Measurements from ENCODE around the gene CLEC18A.
"Not testable (repeated sequence)": the region's sequence is repeated elsewhere in the genome, so short reads cannot be mapped to it uniquely, and the experiment has no call there.

The CLEC18A gene

DNA sequence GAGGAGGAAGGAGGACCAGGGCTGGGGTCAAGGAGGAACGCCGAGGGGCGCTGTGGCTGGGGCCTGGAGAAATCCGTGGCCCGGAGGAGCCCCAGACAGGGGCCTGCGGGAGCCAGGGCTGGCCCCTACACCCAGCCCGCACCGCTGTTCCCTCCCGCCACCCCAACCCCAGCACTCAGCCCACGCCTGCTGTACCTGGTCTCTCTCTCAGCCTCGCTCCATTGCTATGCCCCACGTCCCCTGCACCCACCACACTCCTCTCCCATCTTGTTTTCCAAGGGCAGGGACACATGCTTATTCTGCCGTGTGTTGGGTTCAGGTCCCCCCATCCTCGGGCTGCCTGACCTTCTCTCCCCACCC, 518 bp downstream of the CLEC18A start:
- in situ Hi-C loops (cut with MboI; ENCODE audit: low sequenced_read_pairs) = not testable (repeated sequence)

DNA sequence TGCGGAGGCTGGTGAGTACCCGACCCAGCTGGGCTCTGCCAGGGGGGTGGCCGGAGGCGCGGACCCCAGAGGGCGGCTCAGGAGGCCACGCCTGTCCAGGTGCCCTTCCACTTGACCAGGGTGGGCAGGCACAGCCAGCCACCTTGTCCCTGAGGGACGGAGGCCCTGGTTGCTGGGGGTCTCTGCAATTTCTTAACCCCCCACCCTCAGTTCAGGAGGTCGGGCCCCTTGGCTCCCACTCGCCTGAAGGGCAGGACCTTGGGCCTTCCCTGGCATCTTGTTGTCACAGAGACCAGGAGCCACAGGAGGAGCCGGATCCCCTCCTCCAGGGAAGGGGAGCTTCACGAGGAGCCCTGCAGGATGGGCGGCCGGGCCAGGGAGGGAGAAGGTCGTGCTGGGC, 982 bp downstream of the CLEC18A start:
- in situ Hi-C loops (cut with MboI; ENCODE audit: low sequenced_read_pairs) = not testable (repeated sequence)

DNA sequence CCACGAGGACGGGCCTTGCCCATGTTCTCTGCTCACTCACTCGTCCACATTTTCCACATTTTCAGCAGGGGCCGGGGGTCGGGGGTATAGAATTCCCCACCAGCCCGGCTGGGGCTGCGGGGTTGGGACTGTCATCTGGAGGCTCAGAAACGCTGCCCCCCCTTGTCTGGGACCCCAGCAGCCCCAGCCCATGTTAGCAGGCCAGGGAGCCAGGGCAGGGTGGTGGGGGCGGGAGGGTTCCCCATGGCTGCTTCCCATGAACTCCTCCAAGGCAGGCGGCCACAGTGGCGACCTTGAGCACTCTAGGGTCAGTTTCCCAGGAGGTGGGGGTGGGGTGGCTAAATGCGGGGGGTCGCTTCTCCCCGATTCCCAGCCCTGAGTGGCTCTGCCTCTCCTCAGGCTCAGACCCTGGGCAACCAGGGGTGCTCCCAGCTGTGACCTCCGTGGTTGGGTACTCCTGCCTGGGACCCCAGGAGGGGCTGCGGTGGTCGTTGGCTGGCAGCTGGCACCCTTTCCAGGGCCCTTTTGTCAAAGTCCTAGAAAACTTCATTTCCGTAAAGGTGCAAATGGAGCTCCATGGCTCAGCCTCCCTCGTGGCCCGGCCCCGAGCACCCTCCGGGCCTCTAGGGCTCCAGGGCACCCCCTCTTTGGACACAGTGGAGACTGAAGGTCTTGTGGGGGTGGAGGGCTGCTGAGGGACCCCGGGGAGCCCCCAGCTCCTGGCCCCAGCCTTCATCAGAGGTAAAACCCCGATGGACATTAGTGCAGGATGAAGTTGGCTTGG, 1.6 kb downstream of the CLEC18A start:
- in situ Hi-C loops (cut with MboI; ENCODE audit: low sequenced_read_pairs) = not testable (repeated sequence)

DNA sequence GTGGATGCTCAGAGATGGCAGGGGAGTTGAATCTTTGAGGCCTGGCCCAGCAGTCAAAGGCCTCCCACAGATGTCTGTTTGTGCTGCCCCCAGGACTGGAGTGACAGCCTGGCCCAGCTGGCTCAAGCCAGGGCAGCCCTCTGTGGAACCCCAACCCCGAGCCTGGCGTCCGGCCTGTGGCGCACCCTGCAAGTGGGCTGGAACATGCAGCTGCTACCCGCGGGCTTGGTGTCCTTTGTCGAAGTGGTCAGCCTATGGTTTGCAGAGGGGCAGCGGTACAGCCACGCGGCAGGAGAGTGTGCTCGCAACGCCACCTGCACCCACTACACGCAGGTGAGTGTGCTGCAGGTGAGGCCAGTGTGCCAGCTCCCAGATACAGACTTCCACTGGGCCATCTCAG, 3.1 kb downstream of the CLEC18A start:
- in situ Hi-C loops (cut with MboI; ENCODE audit: low sequenced_read_pairs) = not testable (repeated sequence)

DNA sequence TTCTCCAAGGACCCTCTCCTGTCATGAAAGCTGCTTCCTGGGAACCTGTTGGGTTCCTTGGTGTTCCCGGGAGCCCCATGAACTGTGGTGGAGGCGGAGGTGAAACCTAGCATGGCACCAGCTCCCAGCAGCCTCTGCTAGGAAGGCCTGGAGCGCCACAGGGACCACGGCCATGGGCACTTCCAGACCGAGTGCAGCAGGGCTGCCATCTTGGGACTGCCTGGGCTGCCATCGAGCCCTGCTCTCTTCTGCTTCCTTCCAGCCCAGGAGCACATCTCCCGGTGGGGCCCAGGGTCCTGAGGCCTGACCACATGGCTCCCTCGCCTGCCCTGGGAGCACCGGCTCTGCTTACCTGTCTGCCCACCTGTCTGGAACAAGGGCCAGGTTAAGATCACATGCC, 12.2 kb downstream of the CLEC18A start:
- in situ Hi-C loops (cut with MboI; ENCODE audit: low sequenced_read_pairs) = not testable (repeated sequence)

DNA sequence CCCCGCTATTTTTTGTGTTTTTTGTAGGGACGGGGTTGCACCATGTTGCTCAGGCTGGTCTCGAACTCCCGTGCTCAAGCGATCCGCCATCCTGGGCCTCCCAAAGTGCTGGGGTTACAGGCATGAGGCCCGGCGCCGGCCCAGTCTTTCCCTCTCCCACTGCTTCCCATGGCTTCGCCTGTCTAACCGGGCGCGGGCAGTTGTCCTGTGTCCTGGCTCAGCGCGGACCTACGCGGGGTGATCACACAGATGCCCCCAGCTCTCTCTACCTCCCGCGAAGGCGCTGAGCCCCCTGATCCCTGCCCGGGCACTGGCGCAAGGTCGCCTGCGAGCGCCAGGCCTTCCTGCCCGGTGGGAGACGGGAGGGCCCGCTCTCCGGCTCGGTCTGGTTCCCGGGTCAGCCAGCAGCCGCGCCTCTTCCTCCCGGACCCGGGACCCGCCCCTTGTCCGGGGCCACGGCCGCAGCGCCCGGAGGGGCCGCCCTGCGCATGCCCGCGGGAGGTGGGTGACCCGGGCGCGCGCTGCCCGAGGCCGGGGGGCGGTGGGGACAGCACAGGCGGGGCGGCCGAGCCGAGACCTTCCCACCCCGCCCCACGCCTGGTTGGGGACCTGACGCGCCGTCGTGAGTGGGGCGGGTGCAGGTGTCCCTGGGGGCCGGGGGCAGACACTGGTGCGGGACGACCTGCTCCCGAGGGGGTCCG, 14.0 kb downstream of the CLEC18A start:
- in situ Hi-C loops (cut with MboI; ENCODE audit: low sequenced_read_pairs) = not testable (repeated sequence)

DNA sequence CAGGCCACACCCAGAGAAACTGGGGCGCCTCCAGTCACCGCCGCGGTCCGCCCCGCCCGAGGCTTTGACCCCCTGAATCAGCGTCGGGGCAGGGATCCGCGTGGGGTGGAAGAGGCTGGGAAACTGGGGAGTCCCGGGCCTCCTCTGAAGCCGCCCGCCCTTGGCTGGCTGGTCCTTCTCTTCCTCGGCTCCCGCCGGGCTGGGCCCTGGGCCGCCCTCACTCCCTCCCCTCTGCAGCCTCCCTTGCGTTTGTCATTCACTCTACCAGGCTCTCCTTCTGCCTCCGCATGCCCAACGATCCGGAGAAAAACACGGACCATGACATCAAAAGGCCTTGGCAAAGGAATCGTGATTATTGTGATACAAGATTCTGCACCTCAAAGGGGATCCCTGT, 14.5 kb downstream of the CLEC18A start:
- in situ Hi-C loops (cut with MboI; ENCODE audit: low sequenced_read_pairs) = not testable (repeated sequence)

DNA sequence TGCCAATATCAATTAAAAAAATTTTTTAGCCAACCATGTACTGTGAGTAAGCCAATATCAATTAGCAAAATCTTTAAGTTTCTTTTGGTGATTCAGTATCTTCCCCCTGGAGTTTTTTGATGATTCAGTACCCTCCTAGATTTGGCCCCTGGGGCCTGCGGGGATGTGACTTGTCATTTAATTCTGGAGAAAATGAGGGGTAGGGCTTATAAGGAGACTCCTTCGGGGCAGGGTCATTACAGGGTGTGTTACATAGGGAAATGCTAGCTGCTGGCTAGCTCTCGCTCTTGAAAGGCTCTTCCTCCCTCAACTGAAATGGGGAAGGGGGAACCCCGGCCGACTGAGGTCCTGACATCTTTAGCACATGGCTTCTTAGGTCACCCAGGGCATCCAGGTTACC, 16.6 kb downstream of the CLEC18A start:
- in situ Hi-C loops (cut with MboI; ENCODE audit: low sequenced_read_pairs) = not testable (repeated sequence)

DNA sequence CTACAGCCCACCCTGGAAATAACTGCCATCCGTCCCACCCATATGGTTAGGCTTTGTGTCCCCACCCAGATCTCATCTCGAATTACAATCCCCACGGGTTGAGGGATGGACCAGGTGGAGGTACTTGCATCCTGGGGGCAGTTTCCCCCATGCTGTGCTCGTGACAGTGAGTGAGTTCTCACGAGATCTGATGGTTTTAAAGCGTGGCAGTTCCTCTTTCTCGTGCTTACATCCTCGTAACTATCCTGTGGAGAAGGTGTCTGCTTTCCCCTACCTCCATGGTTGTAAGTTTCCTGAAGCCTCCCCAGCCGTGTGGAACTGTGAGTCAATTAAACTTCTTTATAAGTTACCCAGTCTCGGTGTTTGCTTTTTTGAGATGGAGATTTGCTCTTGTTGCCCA, 17.0 kb downstream of the CLEC18A start:
- in situ Hi-C loops (cut with MboI; ENCODE audit: low sequenced_read_pairs) = not testable (repeated sequence)

DNA sequence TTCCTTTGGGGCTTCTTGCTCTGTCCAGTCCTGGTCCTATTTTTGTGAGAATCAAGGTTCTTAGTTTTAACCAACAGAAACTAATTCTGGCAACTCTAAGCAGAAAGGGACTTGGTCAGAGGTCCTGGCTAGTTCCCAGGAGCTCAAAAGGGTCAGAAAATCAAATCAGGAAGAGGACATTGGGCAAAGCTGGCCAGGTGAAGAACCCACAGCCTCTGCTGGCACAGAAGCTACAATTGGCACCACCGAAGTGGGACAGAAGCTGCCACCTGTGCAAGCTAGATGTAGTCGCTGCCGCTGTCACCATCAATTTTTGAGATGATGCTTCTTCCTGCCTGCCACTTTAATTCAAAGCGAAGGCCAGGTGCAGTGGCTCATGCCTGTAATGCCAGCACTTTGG, 18.5 kb downstream of the CLEC18A start:
- in situ Hi-C loops (cut with MboI; ENCODE audit: low sequenced_read_pairs) = not testable (repeated sequence)

DNA sequence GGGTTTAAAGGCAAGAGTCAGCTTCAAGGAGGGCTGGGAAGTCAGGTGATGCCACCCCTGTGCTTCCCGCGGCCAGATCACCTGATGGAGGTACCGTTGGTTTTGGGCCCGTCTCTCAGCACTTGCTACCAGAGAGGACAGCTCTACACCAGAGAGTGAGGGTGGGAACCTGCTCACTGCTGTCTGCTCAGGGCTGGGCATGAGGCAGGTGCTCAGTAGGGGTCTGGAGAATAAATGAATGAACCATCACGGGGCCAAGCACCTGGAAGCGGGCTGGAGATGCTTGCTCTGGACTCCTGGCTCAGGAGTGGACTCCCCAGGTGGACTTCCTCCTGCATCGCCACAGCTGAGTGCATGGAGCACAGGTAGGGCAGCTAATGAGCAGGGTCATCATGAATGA, 21.0 kb downstream of the CLEC18A start:
- in situ Hi-C loops (cut with MboI; ENCODE audit: low sequenced_read_pairs) = not testable (repeated sequence)

DNA sequence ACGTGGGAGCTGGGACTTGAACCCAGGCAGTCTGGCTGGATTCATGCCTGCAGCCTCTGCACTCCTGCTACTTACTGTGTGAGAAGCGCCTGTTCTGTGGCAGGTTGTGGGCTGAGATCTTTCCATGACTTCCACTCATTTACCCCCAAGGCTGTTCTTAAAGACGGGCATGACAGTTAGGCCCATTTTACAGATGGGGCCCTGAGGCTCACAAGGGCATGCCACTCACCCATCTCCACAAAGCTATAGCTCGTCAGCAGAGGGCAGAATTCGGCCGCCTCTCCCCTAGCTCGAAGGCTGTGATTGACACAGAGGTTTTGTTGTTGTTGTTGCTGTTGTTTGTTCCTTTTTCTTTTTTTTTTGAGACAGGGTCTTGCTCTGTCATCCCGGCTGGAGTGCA, 21.8 kb downstream of the CLEC18A start:
- in situ Hi-C loops (cut with MboI; ENCODE audit: low sequenced_read_pairs) = not testable (repeated sequence)

DNA sequence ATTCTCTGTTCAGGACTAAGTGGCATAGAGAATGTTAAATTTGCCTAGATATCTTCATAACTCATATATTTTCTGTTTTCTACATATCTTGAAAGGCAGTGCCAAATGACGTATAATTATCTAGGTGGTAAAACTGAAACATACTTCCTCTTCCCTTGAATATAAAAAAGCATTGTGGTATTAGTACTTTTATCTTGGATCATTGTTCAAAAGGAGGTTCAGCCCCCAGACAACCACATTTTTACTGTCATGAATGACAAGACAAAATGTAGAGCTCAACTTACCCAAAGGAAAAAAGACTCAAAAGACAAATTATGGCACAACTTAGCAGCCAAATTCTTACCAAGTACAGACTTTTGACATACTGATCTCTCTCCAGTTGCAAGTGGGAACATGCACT, 34.1 kb downstream of the CLEC18A start:
- in situ Hi-C loops (cut with MboI; ENCODE audit: low sequenced_read_pairs) = not testable (repeated sequence)

DNA sequence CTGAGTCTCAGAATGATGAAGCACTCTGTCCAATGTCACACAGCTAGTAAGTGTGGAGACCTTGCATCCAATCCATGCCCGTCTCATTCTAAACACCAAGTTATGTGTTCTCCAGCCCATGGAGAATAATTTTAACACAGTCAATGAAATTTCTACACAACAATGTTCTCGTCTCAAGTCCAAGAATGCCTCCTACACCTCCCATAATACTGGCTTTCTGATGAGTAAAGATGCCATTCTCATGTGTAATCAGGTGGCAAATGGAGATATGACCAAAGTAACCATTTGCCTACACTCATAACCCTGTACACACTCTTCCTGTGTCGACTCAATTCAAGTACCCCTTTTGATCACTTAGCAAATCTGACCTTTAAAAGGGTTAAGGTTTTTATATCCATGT, 46.8 kb downstream of the CLEC18A start:
- in situ Hi-C loops (cut with MboI; ENCODE audit: low sequenced_read_pairs) = not testable (repeated sequence)

DNA sequence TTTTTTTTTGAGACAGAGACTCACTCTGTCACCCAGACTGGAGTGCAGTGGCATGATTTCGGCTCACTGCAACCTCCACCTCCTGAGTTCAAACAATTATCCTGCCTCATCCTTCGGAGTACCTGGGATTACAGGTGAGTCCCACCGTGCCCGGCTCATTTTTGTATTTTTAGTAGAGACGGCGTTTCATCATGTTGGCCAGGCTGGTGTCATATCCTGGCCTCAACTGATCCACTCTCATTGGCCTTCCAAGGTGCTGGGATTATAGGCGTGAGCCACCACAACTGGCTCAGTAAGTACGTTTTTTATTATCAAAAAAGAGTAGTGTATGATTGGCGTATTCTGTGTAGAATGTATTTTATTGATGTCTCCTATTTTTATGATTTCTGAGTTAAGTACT, 48.7 kb downstream of the CLEC18A start:
- in situ Hi-C loops (cut with MboI; ENCODE audit: low sequenced_read_pairs) = not testable (repeated sequence)

DNA sequence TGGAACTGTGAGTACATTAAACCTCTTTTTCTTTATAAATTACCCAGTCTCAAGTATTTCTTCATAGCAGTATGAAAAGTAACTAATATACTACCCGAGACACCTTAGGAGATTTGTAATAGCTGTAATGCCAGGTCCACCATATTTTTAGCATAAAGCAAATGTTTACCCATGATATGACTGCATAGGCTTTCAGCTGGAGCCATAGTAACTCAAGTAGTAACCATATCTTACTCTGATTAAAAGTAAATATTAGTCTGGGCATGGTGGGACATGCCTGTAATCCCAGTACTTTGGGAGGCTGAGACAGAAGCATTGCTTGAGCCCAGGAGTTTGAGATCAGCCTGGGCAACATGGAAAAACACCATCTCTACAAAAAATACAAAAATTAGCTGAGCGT, 52.4 kb downstream of the CLEC18A start:
- in situ Hi-C loops (cut with MboI; ENCODE audit: low sequenced_read_pairs) = not testable (repeated sequence)

DNA sequence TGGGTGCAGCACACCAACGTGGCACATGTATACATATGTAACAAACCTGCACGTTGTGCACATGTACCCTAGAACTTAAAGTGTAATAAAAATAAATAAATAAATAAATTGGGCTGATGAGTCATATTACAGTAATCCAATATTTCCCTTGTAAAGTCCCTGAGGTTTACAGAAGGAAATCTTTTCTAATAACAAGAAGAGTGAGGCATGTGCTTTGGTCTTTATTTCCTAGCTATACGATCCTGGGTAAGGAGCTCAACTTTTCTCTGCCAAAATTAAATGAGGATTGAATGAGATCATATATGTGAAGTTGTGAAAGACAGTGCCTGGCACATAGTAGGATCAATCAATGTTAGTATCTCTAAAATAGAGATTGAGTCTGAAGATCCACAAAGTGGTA, 57.5 kb downstream of the CLEC18A start:
- in situ Hi-C loops (cut with MboI; ENCODE audit: low sequenced_read_pairs) = not testable (repeated sequence)

DNA sequence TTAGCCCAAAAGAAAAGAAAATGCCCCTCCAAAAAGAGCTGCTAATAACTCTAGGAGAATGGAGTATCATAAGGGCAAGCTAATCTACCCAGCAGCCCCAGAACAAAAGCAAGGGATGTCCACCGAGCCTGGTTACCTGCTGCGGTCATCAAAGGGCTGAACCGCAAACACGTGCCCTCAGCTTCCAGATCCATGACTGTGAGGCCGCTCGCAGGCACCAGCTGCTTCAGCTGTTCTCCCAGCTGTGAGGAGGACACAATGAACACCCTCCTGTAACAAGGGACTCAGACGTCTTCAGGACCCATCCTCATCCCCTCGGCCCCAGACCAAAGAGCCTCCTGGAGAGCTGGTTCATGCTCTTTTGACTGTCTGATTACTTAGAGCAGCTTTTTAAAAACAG, 59.5 kb downstream of the CLEC18A start:
- in situ Hi-C loops (cut with MboI; ENCODE audit: low sequenced_read_pairs) = not testable (repeated sequence)

DNA sequence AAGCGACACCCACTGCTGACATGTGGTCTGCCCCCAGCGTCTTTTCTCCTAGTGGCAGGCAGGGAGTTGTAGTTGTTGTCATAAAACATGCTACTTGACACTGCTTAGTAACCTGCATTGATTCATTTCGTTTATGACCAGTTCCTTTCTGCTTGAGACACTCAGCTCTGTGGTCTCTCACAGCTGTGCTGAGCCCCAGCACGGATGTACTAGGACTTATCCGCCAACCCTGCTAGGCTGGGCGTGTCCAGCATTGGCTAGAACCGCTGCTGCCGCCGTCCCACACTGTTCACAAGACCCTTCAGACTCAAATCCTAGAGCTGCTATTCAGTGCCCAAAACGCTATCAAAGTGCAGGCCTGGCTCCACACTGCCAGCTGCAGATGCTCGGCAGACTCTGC, 60.0 kb downstream of the CLEC18A start:
- in situ Hi-C loops (cut with MboI; ENCODE audit: low sequenced_read_pairs) = not testable (repeated sequence)

DNA sequence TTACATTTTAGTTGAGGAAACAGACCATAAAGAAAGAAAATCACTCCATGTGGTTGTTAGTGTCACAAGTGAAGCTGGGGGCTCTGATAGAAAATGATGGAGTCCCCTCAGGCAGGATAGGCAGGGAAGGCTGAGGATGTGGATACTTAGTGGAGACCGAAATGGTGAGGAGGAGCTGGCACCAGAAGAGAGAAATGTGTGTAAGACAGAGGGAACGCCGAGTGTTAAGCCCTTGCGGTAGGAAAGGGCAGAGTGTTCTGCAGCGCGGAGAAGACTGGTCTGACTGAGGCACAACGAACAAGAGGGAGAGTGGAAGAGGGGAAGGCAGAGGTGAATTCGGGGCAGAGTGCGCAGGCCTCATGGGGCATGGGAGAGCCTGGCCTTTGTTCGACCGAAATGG, 61.2 kb downstream of the CLEC18A start:
- in situ Hi-C loops (cut with MboI; ENCODE audit: low sequenced_read_pairs) = not testable (repeated sequence)

DNA sequence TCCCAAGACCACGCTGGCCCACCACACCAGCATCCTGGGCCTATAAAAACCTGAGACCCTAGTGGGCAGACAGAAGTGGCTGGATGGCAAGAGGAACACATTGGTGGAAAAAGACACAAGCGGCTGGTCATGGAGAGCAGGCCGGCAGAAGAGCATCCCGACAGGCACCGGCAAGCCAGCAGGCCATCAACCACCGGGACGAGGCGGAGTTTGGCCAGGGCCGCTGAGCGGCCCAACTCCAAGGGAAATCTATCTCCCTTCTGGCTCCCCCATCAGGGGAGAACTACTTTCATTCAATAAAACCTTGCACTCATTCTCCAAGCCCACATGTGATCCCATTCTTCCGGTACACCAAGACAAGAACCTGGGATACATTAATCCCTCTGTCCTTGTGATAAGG, 61.8 kb downstream of the CLEC18A start:
- in situ Hi-C loops (cut with MboI; ENCODE audit: low sequenced_read_pairs) = not testable (repeated sequence)

All from HL-60/S4 (cell line).